Stimulated activated naive CD8-positive, alpha-beta T cell treated with anti-CD3 and anti-CD28 coated beads, Interleukin-15, Interleukin-2, amounts not matched to agents 100 ng/mL and 50 ng/mL, for 24 hours (primary cell): ENCODE results near the gene SEC31A.
"Not testable (repeated sequence)": the region's sequence is repeated elsewhere in the genome, so short reads cannot be mapped to it uniquely, and the experiment has no call there.

ENCODE experiments used
- H3K27ac Mint-ChIP-seq: one replicate; pipeline ENCODE4 v1.8.0; 2021; ENCODE audit warnings: mild to moderate bottlenecking, mixed read lengths
- H3K27me3 Mint-ChIP-seq: one replicate; pipeline ENCODE4 v1.8.0; 2021; ENCODE audit warnings: mixed read lengths
- H3K36me3 Mint-ChIP-seq: one replicate; pipeline ENCODE4 v1.8.0; 2021; ENCODE audit warnings: low read depth, mixed read lengths
- H3K4me1 Mint-ChIP-seq: one replicate; pipeline ENCODE4 v1.8.0; 2021; ENCODE audit warnings: low read depth, mixed read lengths
- H3K4me3 Mint-ChIP-seq: one replicate; pipeline ENCODE4 v1.8.0; 2021; ENCODE audit warnings: mild to moderate bottlenecking, mixed read lengths
- H3K9me3 Mint-ChIP-seq: one replicate; pipeline ENCODE4 v1.8.0; 2021; ENCODE audit warnings: mixed read lengths

The SEC31A gene

GRCh38 chr4:82866706-82867385 is 24.1 kb downstream of the SEC31A start:
- Mint-ChIP-seq H3K36me3 (peaks cover 81% of the 10 kb centered on the region), H3K4me1 (peaks cover 29% of the 10 kb centered on the region), H3K4me3 (no peak overlapping the region), H3K27me3 (no peaks in the 10 kb centered on the region), H3K9me3 (no peaks in the 10 kb centered on the region), H3K27ac (peak overlapping the region; percentile 28)

GRCh38 chr4:82866033-82866432 is 24.9 kb downstream of the SEC31A start:
- not testable (repeated sequence) for H3K4me3 Mint-ChIP-seq, H3K27me3 Mint-ChIP-seq, H3K9me3 Mint-ChIP-seq
- Mint-ChIP-seq H3K36me3 (peaks cover 82% of the 10 kb centered on the region), H3K27ac (peak overlapping the region; percentile 63), H3K4me1 (peaks cover 29% of the 10 kb centered on the region)

- Mint-ChIP-seq H3K4me3 (peak overlapping the region; percentile 60), H3K4me1 (peaks cover 29% of the 10 kb centered on the region), H3K27me3 (no peaks in the 10 kb centered on the region), H3K27ac (peak overlapping the region; percentile 41), H3K36me3 (peaks cover 78% of the 10 kb centered on the region), H3K9me3 (no peaks in the 10 kb centered on the region)
Observed at GRCh38 chr4:82865592-82865991, 25.4 kb downstream of the SEC31A start.

- Mint-ChIP-seq H3K4me3 (peak overlapping the region; percentile 8), H3K27ac (peak overlapping the region; percentile 52)
Observed at GRCh38 chr4:82864336-82864979, 26.5 kb downstream of the SEC31A start.

GRCh38 chr4:82861529-82861928 is 29.4 kb downstream of the SEC31A start:
- Mint-ChIP-seq H3K4me3 (no peak overlapping the region), H3K4me1 (peaks cover 23% of the 10 kb centered on the region), H3K27me3 (no peaks in the 10 kb centered on the region), H3K27ac (no peak overlapping the region), H3K36me3 (peaks cover 58% of the 10 kb centered on the region), H3K9me3 (no peaks in the 10 kb centered on the region)

More at GRCh38 chr4:82864336-82864979, 26.5 kb downstream of the SEC31A start:
- Mint-ChIP-seq H3K4me1 (peaks cover 29% of the 10 kb centered on the region), H3K9me3 (no peaks in the 10 kb centered on the region), H3K27me3 (no peaks in the 10 kb centered on the region), H3K36me3 (peaks cover 67% of the 10 kb centered on the region)

- not testable (repeated sequence) for H3K9me3 Mint-ChIP-seq, H3K27me3 Mint-ChIP-seq, H3K4me3 Mint-ChIP-seq, H3K27ac Mint-ChIP-seq
- Mint-ChIP-seq H3K36me3 (peaks cover 54% of the 10 kb centered on the region), H3K4me1 (peaks cover 13% of the 10 kb centered on the region)
Observed at GRCh38 chr4:82860487-82860886, 30.5 kb downstream of the SEC31A start.

- H3K36me3 Mint-ChIP-seq: peaks cover 67% of the 10 kb centered on the region
- H3K27ac Mint-ChIP-seq: no peak overlapping the region
- no peaks in the 10 kb centered on the region for H3K9me3 Mint-ChIP-seq
- peaks cover 3% of the 10 kb centered on the region for H3K4me1 Mint-ChIP-seq
- H3K4me3 Mint-ChIP-seq: no peak overlapping the region
- H3K27me3 Mint-ChIP-seq: no peaks in the 10 kb centered on the region
Observed at GRCh38 chr4:82852751-82853285, 38.1 kb downstream of the SEC31A start.

- Mint-ChIP-seq H3K36me3 (peaks cover 67% of the 10 kb centered on the region), H3K27ac (peak overlapping the region; percentile 57), H3K27me3 (no peaks in the 10 kb centered on the region), H3K9me3 (no peaks in the 10 kb centered on the region), H3K4me1 (peaks cover 3% of the 10 kb centered on the region), H3K4me3 (no peak overlapping the region)
Observed at GRCh38 chr4:82851885-82852750, 38.8 kb downstream of the SEC31A start.

GRCh38 chr4:82851318-82851717 is 39.6 kb downstream of the SEC31A start:
- peaks cover 71% of the 10 kb centered on the region for H3K36me3 Mint-ChIP-seq
- H3K4me3 Mint-ChIP-seq: no peak overlapping the region
- H3K27ac Mint-ChIP-seq: no peak overlapping the region
- no peaks in the 10 kb centered on the region for H3K9me3 Mint-ChIP-seq
- peaks cover 3% of the 10 kb centered on the region for H3K4me1 Mint-ChIP-seq
- no peaks in the 10 kb centered on the region for H3K27me3 Mint-ChIP-seq

- H3K36me3 Mint-ChIP-seq: peaks cover 71% of the 10 kb centered on the region
- H3K4me3 Mint-ChIP-seq: no peak overlapping the region
- H3K27me3 Mint-ChIP-seq: no peaks in the 10 kb centered on the region
- H3K4me1 Mint-ChIP-seq: peaks cover 3% of the 10 kb centered on the region
- no peak overlapping the region for H3K27ac Mint-ChIP-seq
- H3K9me3 Mint-ChIP-seq: no peaks in the 10 kb centered on the region
Observed at GRCh38 chr4:82850684-82851083, 40.3 kb downstream of the SEC31A start.

- Mint-ChIP-seq H3K4me3 (no peak overlapping the region), H3K27me3 (no peaks in the 10 kb centered on the region), H3K36me3 (peaks cover 76% of the 10 kb centered on the region), H3K27ac (no peak overlapping the region), H3K4me1 (peaks cover 3% of the 10 kb centered on the region), H3K9me3 (no peaks in the 10 kb centered on the region)
Observed at GRCh38 chr4:82848706-82849105, 42.2 kb downstream of the SEC31A start.

GRCh38 chr4:82842593-82842992 is 48.4 kb downstream of the SEC31A start:
- Mint-ChIP-seq H3K27me3 (no peaks in the 10 kb centered on the region), H3K9me3 (no peaks in the 10 kb centered on the region), H3K36me3 (peaks cover 65% of the 10 kb centered on the region), H3K27ac (no peak overlapping the region), H3K4me1 (no peaks in the 10 kb centered on the region), H3K4me3 (no peak overlapping the region)

GRCh38 chr4:82839624-82840023 is 51.3 kb downstream of the SEC31A start:
- H3K4me3 Mint-ChIP-seq: no peak overlapping the region
- no peak overlapping the region for H3K27ac Mint-ChIP-seq
- H3K36me3 Mint-ChIP-seq: peaks cover 53% of the 10 kb centered on the region
- no peaks in the 10 kb centered on the region for H3K4me1 Mint-ChIP-seq
- H3K27me3 Mint-ChIP-seq: no peaks in the 10 kb centered on the region
- no peaks in the 10 kb centered on the region for H3K9me3 Mint-ChIP-seq

- no peaks in the 10 kb centered on the region for H3K4me1 Mint-ChIP-seq
- no peak overlapping the region for H3K27ac Mint-ChIP-seq
- H3K4me3 Mint-ChIP-seq: no peak overlapping the region
- peaks cover 53% of the 10 kb centered on the region for H3K36me3 Mint-ChIP-seq
- H3K27me3 Mint-ChIP-seq: no peaks in the 10 kb centered on the region
- H3K9me3 Mint-ChIP-seq: no peaks in the 10 kb centered on the region
Observed at GRCh38 chr4:82833696-82834313, 57.1 kb downstream of the SEC31A start.
